ENCODE measurements around the gene KIF9. TPM values are rescaled to one million over a fixed set of nuclear protein-coding genes. Genes with fewer than 3 reads are reported as not detected.

The KIF9 gene
- total and polyA plus RNA-seq, 5 donors from 2014 or later, result 3.7 to 5.4 (median 4.1) TPM

GRCh38 chr3:47291158-47291753 lies 8.7 kb upstream of the KIF9 start:
- Mint-ChIP-seq H3K36me3 (peaks cover 37% of the 10 kb centered on the region), H3K27ac (peak overlapping the region in 1 of 3 donors; percentile 60), H3K27me3 (no peaks in the 10 kb centered on the region), H3K4me3 (no peak overlapping the region), H3K4me1 (peaks cover 20 to 53% (median 48%) of the 10 kb centered on the region in 4 donors), H3K9me3 (no peaks in the 10 kb centered on the region)
- no peaks in the 10 kb centered on the region for H3K9me3 ChIP-seq (ENCODE audit: control insufficient read depth in 2 of 2, low read length in 2 of 2)
- H3K4me3 ChIP-seq (ENCODE audit: low read depth, low read length), result no peak overlapping the region
- DNase-seq (no peak), ATAC-seq (ENCODE audit: low read depth in 2 of 2) (no peak)
- H3K4me1 ChIP-seq (ENCODE audit: control insufficient read depth, insufficient read depth, low read length, poor library complexity, severe bottlenecking), result peaks cover 4% of the 10 kb centered on the region
- H3K36me3 ChIP-seq (ENCODE audit: control insufficient read depth, insufficient read depth, low read length), result peaks cover 37% of the 10 kb centered on the region
- no peak overlapping the region for H3K27ac ChIP-seq (ENCODE audit: insufficient read depth, low read length, poor library complexity, severe bottlenecking)
- no peaks in the 10 kb centered on the region for H3K27me3 ChIP-seq (ENCODE audit: control insufficient read depth, insufficient read depth, low read length)

DNA sequence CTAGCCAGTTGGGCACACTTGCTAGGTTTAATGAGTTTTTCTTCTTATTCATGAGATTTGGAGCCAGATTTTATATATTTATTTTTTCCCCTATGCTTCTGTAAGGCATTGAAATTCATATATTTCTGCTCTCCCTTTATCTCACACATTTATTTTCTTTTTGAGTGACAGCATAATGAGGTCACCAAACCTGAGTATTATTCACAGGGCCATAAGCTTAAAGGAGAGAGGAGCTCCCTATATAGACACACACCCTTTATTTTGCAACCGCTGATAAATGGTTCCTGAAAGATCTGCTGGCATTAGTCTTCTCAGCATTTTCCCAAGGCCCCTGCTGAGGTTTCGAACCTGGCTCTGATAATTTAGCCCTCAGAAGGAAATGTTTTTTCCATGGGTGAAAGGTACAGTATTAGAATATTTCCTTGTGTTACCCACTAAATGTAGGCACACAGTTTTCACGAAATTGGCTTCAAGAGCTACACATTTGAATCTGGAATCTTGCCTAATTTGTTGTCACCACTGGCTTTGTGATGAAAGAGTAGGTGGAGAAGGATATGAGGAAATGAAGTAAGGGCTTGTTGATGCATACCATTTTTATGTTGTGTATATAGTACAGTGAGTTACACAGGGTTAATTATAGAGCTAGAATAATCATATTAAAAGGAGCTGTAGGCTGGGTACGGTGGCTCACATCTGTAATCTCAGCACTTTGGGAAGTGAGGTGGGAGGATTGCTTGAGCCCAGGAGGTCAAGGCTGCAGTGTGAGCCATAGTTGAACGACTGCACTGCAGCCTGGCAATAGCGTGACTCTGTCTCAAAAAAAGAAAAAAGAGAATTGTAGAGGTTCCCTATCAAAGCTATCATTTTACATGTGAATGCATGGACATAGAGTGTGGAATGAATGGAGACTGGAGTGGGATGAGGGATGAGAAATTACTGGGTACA lies 6.6 kb upstream of the KIF9 start:
- peaks cover 30% of the 10 kb centered on the region for H3K36me3 Mint-ChIP-seq
- no peak overlapping the region for H3K27ac Mint-ChIP-seq
- Histone ChIP-seq H3K9me3 (ENCODE audit: control insufficient read depth in 2 of 2, low read length in 2 of 2) (no peaks in the 10 kb centered on the region), H3K36me3 (ENCODE audit: control insufficient read depth, insufficient read depth, low read length) (peaks cover 32% of the 10 kb centered on the region), H3K4me3 (ENCODE audit: low read depth, low read length) (no peak overlapping the region), H3K27ac (ENCODE audit: insufficient read depth, low read length, poor library complexity, severe bottlenecking) (no peak overlapping the region), H3K4me1 (ENCODE audit: control insufficient read depth, insufficient read depth, low read length, poor library complexity, severe bottlenecking) (peaks cover 12% of the 10 kb centered on the region), H3K27me3 (ENCODE audit: control insufficient read depth, insufficient read depth, low read length) (no peaks in the 10 kb centered on the region)
- peaks cover 12 to 54% (median 45%) of the 10 kb centered on the region in 4 donors for H3K4me1 Mint-ChIP-seq
- no peaks in the 10 kb centered on the region for H3K9me3 Mint-ChIP-seq
- ATAC-seq (ENCODE audit: low read depth in 2 of 2) (no peak), DNase-seq (no peak)
- H3K27me3 Mint-ChIP-seq, result no peaks in the 10 kb centered on the region
- peak overlapping the region in 1 of 4 donors; percentile 54 for H3K4me3 Mint-ChIP-seq

DNA sequence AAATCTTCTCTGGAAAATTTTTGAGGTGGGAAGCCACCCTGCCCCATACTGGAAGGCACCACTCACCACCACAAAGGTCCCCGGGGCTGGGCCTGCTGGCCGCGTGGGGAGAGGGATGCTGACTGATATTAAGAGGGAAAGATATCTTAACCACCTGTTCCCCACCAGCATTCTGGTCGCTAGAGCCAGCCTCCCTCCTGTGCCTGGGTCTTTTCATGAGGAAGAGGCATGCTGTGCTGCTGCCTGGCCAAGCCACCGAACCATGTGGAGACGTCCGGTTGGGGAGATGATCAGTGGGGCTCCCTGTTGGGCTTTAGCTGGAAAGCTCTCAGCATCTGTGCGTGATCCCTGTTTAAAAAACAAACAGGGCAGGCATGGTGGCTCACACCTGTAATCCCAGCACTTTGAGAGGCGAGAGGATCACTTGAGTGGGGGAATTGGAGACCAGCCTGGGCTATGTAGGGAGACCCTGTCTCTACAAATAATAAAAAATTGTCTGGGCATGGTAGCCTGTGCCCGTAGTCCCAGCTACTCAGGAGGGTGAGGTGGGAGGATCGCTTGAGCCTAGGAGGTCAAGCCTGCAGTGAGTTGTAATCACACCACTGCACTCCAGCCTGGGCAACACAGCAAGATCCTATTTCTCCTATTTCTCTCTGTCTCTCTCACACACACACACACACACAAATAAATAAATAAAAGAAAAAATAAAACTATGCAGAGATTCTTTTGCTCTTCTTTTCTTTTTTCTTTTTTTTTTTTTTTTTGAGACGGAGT lies 1.2 kb upstream of the KIF9 start:
- Histone ChIP-seq H3K27me3 (ENCODE audit: control insufficient read depth, insufficient read depth, low read length) (no peaks in the 10 kb centered on the region), H3K36me3 (ENCODE audit: control insufficient read depth, insufficient read depth, low read length) (peaks cover 17% of the 10 kb centered on the region), H3K4me3 (ENCODE audit: low read depth, low read length) (peak overlapping the region; percentile 89), H3K27ac (ENCODE audit: insufficient read depth, low read length, poor library complexity, severe bottlenecking) (peak overlapping the region; percentile 98), H3K9me3 (ENCODE audit: control insufficient read depth in 2 of 2, low read length in 2 of 2) (no peaks in the 10 kb centered on the region), H3K4me1 (ENCODE audit: control insufficient read depth, insufficient read depth, low read length, poor library complexity, severe bottlenecking) (peaks cover 32% of the 10 kb centered on the region)
- H3K9me3 Mint-ChIP-seq, result no peaks in the 10 kb centered on the region
- H3K36me3 Mint-ChIP-seq, result peaks cover 11% of the 10 kb centered on the region
- no peak for ATAC-seq (ENCODE audit: low read depth in 2 of 2)
- DNase-seq, result peak in 2 of 3 donors; percentile 6 to 23
- H3K27me3 Mint-ChIP-seq, result peaks cover 4% of the 10 kb centered on the region
- H3K4me3 Mint-ChIP-seq, result peak overlapping the region; percentile 92 to 99 (median 98)
- H3K27ac Mint-ChIP-seq, result peak overlapping the region; percentile 99 to 100 (median 100)
- H3K4me1 Mint-ChIP-seq, result peaks cover 0 to 56% (median 31%) of the 10 kb centered on the region in 4 donors

- Histone ChIP-seq H3K4me1 (ENCODE audit: control insufficient read depth, insufficient read depth, low read length, poor library complexity, severe bottlenecking) (peaks cover 32% of the 10 kb centered on the region), H3K27me3 (ENCODE audit: control insufficient read depth, insufficient read depth, low read length) (no peaks in the 10 kb centered on the region), H3K4me3 (ENCODE audit: low read depth, low read length) (peak overlapping the region; percentile 89), H3K9me3 (ENCODE audit: control insufficient read depth in 2 of 2, low read length in 2 of 2) (no peaks in the 10 kb centered on the region), H3K36me3 (ENCODE audit: control insufficient read depth, insufficient read depth, low read length) (peaks cover 10% of the 10 kb centered on the region), H3K27ac (ENCODE audit: insufficient read depth, low read length, poor library complexity, severe bottlenecking) (peak overlapping the region; percentile 98)
- Mint-ChIP-seq H3K36me3 (peaks cover 8% of the 10 kb centered on the region), H3K4me3 (peak overlapping the region; percentile 92 to 99 (median 98)), H3K27me3 (peaks cover 4% of the 10 kb centered on the region), H3K9me3 (no peaks in the 10 kb centered on the region), H3K27ac (peak overlapping the region; percentile 99 to 100 (median 100)), H3K4me1 (peaks cover 0 to 55% (median 30%) of the 10 kb centered on the region in 4 donors)
- no peak for ATAC-seq (ENCODE audit: low read depth in 2 of 2)
- DNase-seq, result peak in 1 of 3 donors; percentile 47
Measured at GRCh38 chr3:47283193-47283537, 566 bp upstream of the KIF9 start.

DNA sequence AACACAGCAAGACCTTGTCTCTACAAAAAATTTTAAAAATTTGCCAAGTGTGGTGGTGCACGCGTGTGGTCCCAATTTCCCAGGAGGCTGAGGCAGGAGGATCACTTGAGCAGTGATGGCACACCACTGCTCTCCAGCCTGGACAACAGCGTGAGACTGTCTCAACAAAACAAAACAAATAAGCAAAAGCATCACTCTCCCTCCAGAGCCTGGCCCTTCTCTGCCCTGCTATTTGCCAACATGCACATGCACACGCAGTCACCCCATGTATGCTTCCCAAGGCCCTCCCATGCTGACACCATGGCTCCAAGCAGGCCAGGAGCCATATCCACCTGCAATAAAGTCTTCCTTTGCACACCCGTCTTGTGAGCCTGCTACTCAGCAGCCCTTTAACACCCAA lies 2.1 kb downstream of the KIF9 start:
- Histone ChIP-seq H3K4me3 (ENCODE audit: low read depth, low read length) (no peak overlapping the region), H3K27ac (ENCODE audit: insufficient read depth, low read length, poor library complexity, severe bottlenecking) (no peak overlapping the region), H3K27me3 (ENCODE audit: control insufficient read depth, insufficient read depth, low read length) (no peaks in the 10 kb centered on the region), H3K4me1 (ENCODE audit: control insufficient read depth, insufficient read depth, low read length, poor library complexity, severe bottlenecking) (peaks cover 32% of the 10 kb centered on the region), H3K9me3 (ENCODE audit: control insufficient read depth in 2 of 2, low read length in 2 of 2) (no peaks in the 10 kb centered on the region), H3K36me3 (ENCODE audit: control insufficient read depth, insufficient read depth, low read length) (no peaks in the 10 kb centered on the region)
- ATAC-seq (ENCODE audit: low read depth in 2 of 2) (no peak), DNase-seq (no peak)
- peaks cover 4% of the 10 kb centered on the region for H3K27me3 Mint-ChIP-seq
- peak overlapping the region in 1 of 3 donors; percentile 42 for H3K27ac Mint-ChIP-seq
- H3K4me1 Mint-ChIP-seq, result peaks cover 0 to 36% (median 20%) of the 10 kb centered on the region in 4 donors
- H3K36me3 Mint-ChIP-seq, result no peaks in the 10 kb centered on the region
- no peaks in the 10 kb centered on the region for H3K9me3 Mint-ChIP-seq
- peak overlapping the region in 2 of 4 donors; percentile 87 to 92 for H3K4me3 Mint-ChIP-seq

DNA sequence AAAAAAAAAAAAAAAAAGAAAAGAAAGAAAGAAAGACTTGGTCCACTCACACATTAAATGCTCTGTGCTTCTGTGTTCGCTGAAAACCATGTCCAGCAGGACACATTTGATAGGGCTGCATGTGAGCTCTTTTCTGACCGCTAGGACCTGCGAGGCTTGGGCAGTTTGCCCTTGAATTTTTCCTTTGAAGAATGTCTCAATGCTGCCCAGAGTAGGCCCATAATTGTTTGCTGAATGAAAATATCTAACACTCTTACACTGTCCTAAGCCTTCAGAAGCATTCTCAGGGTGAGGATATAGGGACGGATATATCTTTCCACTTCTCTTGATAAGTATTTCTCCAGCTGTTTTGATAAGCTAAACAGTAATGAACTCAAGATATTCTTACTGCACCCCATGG lies 6.0 kb downstream of the KIF9 start:
- Mint-ChIP-seq H3K9me3 (no peaks in the 10 kb centered on the region), H3K27ac (no peak overlapping the region), H3K27me3 (no peaks in the 10 kb centered on the region), H3K4me1 (peaks cover 0 to 4% (median under 1%) of the 10 kb centered on the region in 4 donors), H3K36me3 (no peaks in the 10 kb centered on the region), H3K4me3 (no peak overlapping the region)
- H3K27me3 ChIP-seq (ENCODE audit: control insufficient read depth, insufficient read depth, low read length), result no peaks in the 10 kb centered on the region
- no peaks in the 10 kb centered on the region for H3K36me3 ChIP-seq (ENCODE audit: control insufficient read depth, insufficient read depth, low read length)
- no peaks in the 10 kb centered on the region for H3K9me3 ChIP-seq (ENCODE audit: control insufficient read depth in 2 of 2, low read length in 2 of 2)
- H3K4me3 ChIP-seq (ENCODE audit: low read depth, low read length), result no peak overlapping the region
- no peak for ATAC-seq (ENCODE audit: low read depth in 2 of 2)
- peaks cover 1% of the 10 kb centered on the region for H3K4me1 ChIP-seq (ENCODE audit: control insufficient read depth, insufficient read depth, low read length, poor library complexity, severe bottlenecking)
- no peak for DNase-seq
- H3K27ac ChIP-seq (ENCODE audit: insufficient read depth, low read length, poor library complexity, severe bottlenecking), result no peak overlapping the region

- Mint-ChIP-seq H3K4me1 (no peaks in the 10 kb centered on the region), H3K27me3 (no peaks in the 10 kb centered on the region), H3K27ac (peak overlapping the region in 1 of 3 donors; percentile 26), H3K4me3 (peak overlapping the region in 1 of 4 donors; percentile 38), H3K36me3 (no peaks in the 10 kb centered on the region), H3K9me3 (no peaks in the 10 kb centered on the region)
- no peak overlapping the region for H3K27ac ChIP-seq (ENCODE audit: insufficient read depth, low read length, poor library complexity, severe bottlenecking)
- ATAC-seq (ENCODE audit: low read depth in 2 of 2) (no peak), DNase-seq (no peak)
- no peaks in the 10 kb centered on the region for H3K9me3 ChIP-seq (ENCODE audit: control insufficient read depth in 2 of 2, low read length in 2 of 2)
- no peaks in the 10 kb centered on the region for H3K27me3 ChIP-seq (ENCODE audit: control insufficient read depth, insufficient read depth, low read length)
- H3K36me3 ChIP-seq (ENCODE audit: control insufficient read depth, insufficient read depth, low read length), result no peaks in the 10 kb centered on the region
- no peaks in the 10 kb centered on the region for H3K4me1 ChIP-seq (ENCODE audit: control insufficient read depth, insufficient read depth, low read length, poor library complexity, severe bottlenecking)
- no peak overlapping the region for H3K4me3 ChIP-seq (ENCODE audit: low read depth, low read length)
Measured at GRCh38 chr3:47274652-47275051, 7.9 kb downstream of the KIF9 start.
